Measurements from ENCODE around the gene LRTM2.

DNA sequence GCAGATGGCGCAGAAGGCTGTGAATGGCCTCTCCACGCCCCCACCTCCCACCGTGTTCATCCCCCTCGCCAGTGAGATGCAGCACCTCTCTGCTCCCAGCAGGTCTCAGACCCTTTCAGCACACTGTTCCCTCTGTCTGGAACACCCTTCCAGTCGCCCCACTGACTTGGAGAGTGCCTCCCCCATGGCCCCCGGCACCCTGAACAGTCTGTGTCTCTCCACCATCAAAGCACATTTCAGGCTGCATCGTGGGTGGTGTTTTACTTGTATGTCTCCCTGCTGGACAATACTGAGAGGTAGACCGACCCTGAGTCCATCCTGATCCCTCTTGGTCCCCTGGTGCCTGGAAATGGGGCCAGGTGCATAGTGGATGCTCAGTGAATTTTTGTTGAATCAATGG is 63.1 kb downstream of the LRTM2 start:
- TF ChIP-seq, protein P1, sequence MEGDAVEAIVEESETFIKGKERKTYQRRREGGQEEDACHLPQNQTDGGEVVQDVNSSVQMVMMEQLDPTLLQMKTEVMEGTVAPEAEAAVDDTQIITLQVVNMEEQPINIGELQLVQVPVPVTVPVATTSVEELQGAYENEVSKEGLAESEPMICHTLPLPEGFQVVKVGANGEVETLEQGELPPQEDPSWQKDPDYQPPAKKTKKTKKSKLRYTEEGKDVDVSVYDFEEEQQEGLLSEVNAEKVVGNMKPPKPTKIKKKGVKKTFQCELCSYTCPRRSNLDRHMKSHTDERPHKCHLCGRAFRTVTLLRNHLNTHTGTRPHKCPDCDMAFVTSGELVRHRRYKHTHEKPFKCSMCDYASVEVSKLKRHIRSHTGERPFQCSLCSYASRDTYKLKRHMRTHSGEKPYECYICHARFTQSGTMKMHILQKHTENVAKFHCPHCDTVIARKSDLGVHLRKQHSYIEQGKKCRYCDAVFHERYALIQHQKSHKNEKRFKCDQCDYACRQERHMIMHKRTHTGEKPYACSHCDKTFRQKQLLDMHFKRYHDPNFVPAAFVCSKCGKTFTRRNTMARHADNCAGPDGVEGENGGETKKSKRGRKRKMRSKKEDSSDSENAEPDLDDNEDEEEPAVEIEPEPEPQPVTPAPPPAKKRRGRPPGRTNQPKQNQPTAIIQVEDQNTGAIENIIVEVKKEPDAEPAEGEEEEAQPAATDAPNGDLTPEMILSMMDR (IDR thresholded peaks at IDR 0.05): no peak
- TF ChIP-seq POLR2A (IDR thresholded peaks at IDR 0.05) (no peak), POLR2AphosphoS5 (IDR thresholded peaks at IDR 0.05) (no peak), EP300 (IDR thresholded peaks at IDR 0.05) (no peak)
